ENCODE data around the gene VSIR. TPM values are rescaled to one million over a fixed set of nuclear protein-coding genes. Genes with fewer than 3 reads are reported as not detected.

The VSIR gene
- total RNA-seq, 1 experiment from 2014 or later: 0.07 TPM

DNA sequence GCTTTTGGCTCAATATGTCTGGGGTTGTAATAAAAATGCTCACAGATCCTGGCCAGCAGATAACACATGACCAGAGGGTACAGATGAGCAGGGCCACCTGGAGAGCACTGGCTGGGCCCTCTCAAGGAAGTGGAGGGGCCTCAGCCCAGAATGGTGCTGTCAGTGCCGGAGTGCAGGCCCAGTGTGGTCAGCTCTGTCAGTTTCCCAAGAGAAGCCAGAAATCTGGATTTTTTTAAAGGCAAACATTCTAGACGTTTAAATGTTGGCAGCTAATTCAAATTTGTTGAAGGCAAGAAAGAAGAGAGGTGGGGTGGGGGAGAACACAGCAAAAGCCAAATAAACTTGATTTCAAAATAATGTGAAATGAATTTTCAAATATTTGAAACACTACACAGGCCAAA is 55.8 kb downstream of the VSIR start:
- no peak overlapping the region for H3K27ac ChIP-seq (ENCODE audit: low read length)
- no peaks in the 10 kb centered on the region for H3K27me3 ChIP-seq (ENCODE audit: low read length)
- no peak overlapping the region for H3K4me3 ChIP-seq (ENCODE audit: low read length)
- no peaks in the 10 kb centered on the region for H3K79me2 ChIP-seq (ENCODE audit: low read length)
- no peaks in the 10 kb centered on the region for H3K9me3 ChIP-seq (ENCODE audit: low read length)
- no peak overlapping the region for H3K9ac ChIP-seq (ENCODE audit: low read length)
- H4K20me1 ChIP-seq (ENCODE audit: insufficient read depth, low read depth, low read length): no peaks in the 10 kb centered on the region
- H2AFZ ChIP-seq (ENCODE audit: low read length): no peak overlapping the region
- H3K4me2 ChIP-seq (ENCODE audit: low read depth, low read length, poor library complexity, severe bottlenecking): no peak overlapping the region
- H3K36me3 ChIP-seq (ENCODE audit: insufficient read depth, low read length): no peaks in the 10 kb centered on the region
- no peak for DNase-seq
- H3K9me2 ChIP-seq (replicated peaks; ENCODE audit: insufficient read depth, low read length): no peaks in the 10 kb centered on the region
- peaks cover 19% of the 10 kb centered on the region for H3K4me1 ChIP-seq (ENCODE audit: low read length)

DNA sequence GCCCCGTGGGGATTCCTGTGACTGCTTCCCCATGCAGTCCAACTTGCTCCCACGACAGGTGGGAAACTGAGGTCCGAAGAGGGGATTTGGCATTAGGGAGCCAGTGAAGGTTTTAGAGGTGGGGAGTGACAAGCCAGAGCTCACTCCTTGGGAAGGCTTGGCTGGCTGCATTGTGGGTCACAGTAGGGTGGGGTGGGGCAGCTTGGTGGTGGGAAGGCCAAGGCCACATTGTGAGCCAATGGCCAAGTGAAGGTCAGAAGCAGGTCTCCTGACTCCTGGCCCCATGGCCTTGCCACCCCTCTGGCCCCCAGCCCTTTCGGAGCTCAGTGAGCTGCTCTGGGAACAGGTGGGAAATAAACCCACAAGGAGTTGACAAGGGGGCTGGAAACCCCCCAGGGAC is 56.3 kb downstream of the VSIR start:
- peaks cover 22% of the 10 kb centered on the region for H3K4me1 ChIP-seq (ENCODE audit: low read length)
- H3K4me2 ChIP-seq (ENCODE audit: low read depth, low read length, poor library complexity, severe bottlenecking): no peak overlapping the region
- no peaks in the 10 kb centered on the region for H4K20me1 ChIP-seq (ENCODE audit: insufficient read depth, low read depth, low read length)
- H3K9me3 ChIP-seq (ENCODE audit: low read length): no peaks in the 10 kb centered on the region
- H3K4me3 ChIP-seq (ENCODE audit: low read length): no peak overlapping the region
- H2AFZ ChIP-seq (ENCODE audit: low read length): no peak overlapping the region
- no peaks in the 10 kb centered on the region for H3K36me3 ChIP-seq (ENCODE audit: insufficient read depth, low read length)
- H3K9ac ChIP-seq (ENCODE audit: low read length): no peak overlapping the region
- H3K27ac ChIP-seq (ENCODE audit: low read length): no peak overlapping the region
- H3K27me3 ChIP-seq (ENCODE audit: low read length): no peaks in the 10 kb centered on the region
- H3K9me2 ChIP-seq (replicated peaks; ENCODE audit: insufficient read depth, low read length): no peaks in the 10 kb centered on the region
- DNase-seq: no peak
- H3K79me2 ChIP-seq (ENCODE audit: low read length): no peaks in the 10 kb centered on the region

- H3K9ac ChIP-seq (ENCODE audit: low read length): no peak overlapping the region
These were observed 56.9 kb downstream of the VSIR start for GRCh38 chr10:71716426-71716825.

DNA sequence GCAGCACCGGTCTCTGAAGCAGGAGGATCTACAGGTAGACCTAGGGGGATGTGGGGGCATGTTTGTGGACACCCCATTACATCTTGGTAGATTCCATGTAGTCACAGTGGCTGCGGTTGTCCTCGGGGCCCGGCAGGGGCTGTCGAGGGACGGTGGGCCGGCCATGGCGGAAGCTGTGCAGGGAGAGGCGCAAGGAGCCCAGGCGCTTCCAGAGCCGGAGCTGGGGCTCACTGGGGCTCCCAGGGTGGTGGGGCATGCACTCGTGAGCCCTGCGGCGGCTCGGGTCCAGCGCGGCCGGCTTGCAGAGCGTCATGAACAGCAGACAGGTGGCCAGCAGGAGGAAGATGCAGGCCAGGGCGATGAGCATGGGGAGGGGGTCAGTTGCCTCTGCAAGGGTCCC is 57.5 kb downstream of the VSIR start:
- H3K9ac ChIP-seq (ENCODE audit: low read length): no peak overlapping the region
- no peak overlapping the region for H3K4me3 ChIP-seq (ENCODE audit: low read length)
- no peaks in the 10 kb centered on the region for H3K27me3 ChIP-seq (ENCODE audit: low read length)
- H3K4me1 ChIP-seq (ENCODE audit: low read length): peaks cover 22% of the 10 kb centered on the region
- no peaks in the 10 kb centered on the region for H4K20me1 ChIP-seq (ENCODE audit: insufficient read depth, low read depth, low read length)
- no peak overlapping the region for H2AFZ ChIP-seq (ENCODE audit: low read length)
- no peak for DNase-seq
- no peaks in the 10 kb centered on the region for H3K36me3 ChIP-seq (ENCODE audit: insufficient read depth, low read length)
- no peaks in the 10 kb centered on the region for H3K79me2 ChIP-seq (ENCODE audit: low read length)
- H3K9me3 ChIP-seq (ENCODE audit: low read length): no peaks in the 10 kb centered on the region
- H3K27ac ChIP-seq (ENCODE audit: low read length): no peak overlapping the region
- no peak overlapping the region for H3K4me2 ChIP-seq (ENCODE audit: low read depth, low read length, poor library complexity, severe bottlenecking)
- H3K9me2 ChIP-seq (replicated peaks; ENCODE audit: insufficient read depth, low read length): no peaks in the 10 kb centered on the region

More at GRCh38 chr10:71716426-71716825, 56.9 kb downstream of the VSIR start:
- Histone ChIP-seq H3K4me2 (ENCODE audit: low read depth, low read length, poor library complexity, severe bottlenecking) (no peak overlapping the region), H3K4me1 (ENCODE audit: low read length) (peaks cover 22% of the 10 kb centered on the region), H2AFZ (ENCODE audit: low read length) (no peak overlapping the region), H3K36me3 (ENCODE audit: insufficient read depth, low read length) (no peaks in the 10 kb centered on the region), H4K20me1 (ENCODE audit: insufficient read depth, low read depth, low read length) (no peaks in the 10 kb centered on the region), H3K9me3 (ENCODE audit: low read length) (no peaks in the 10 kb centered on the region), H3K4me3 (ENCODE audit: low read length) (no peak overlapping the region), H3K79me2 (ENCODE audit: low read length) (no peaks in the 10 kb centered on the region), H3K9me2 (replicated peaks; ENCODE audit: insufficient read depth, low read length) (no peaks in the 10 kb centered on the region), H3K27ac (ENCODE audit: low read length) (no peak overlapping the region), H3K27me3 (ENCODE audit: low read length) (no peaks in the 10 kb centered on the region)
- no peak for DNase-seq

DNA sequence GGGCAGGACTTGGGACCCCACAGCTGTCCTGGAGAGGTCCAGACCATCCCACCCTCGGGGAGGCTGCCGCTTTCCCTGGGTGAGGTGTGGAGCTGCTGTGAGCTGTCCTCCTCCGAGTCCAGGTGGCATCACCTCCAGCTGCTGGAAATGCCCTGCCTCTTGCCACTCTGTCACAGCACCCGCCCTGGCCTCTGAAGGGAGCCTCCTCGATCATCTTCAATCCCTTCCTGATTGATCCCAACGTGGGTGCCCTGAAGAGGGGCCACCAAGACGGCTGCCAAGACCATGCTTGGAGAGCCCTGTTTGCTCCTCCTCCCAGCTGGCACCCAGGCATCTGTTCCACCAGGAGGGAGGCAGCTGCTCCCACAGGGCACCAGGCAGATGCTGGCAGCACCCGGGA is 58.3 kb downstream of the VSIR start:
- Histone ChIP-seq H3K27ac (ENCODE audit: low read length) (no peak overlapping the region), H3K9me2 (replicated peaks; ENCODE audit: insufficient read depth, low read length) (no peaks in the 10 kb centered on the region), H3K4me2 (ENCODE audit: low read depth, low read length, poor library complexity, severe bottlenecking) (no peak overlapping the region), H3K4me3 (ENCODE audit: low read length) (no peak overlapping the region), H3K36me3 (ENCODE audit: insufficient read depth, low read length) (no peaks in the 10 kb centered on the region), H3K4me1 (ENCODE audit: low read length) (peaks cover 22% of the 10 kb centered on the region), H3K9me3 (ENCODE audit: low read length) (no peaks in the 10 kb centered on the region), H2AFZ (ENCODE audit: low read length) (no peak overlapping the region), H3K27me3 (ENCODE audit: low read length) (no peaks in the 10 kb centered on the region), H4K20me1 (ENCODE audit: insufficient read depth, low read depth, low read length) (no peaks in the 10 kb centered on the region; the same call in 1 of the 2 replicates), H3K79me2 (ENCODE audit: low read length) (no peaks in the 10 kb centered on the region), H3K9ac (ENCODE audit: low read length) (no peak overlapping the region)
- no peak for DNase-seq

- H3K4me3 ChIP-seq (ENCODE audit: low read length): no peak overlapping the region
- no peaks in the 10 kb centered on the region for H3K36me3 ChIP-seq (ENCODE audit: insufficient read depth, low read length)
- no peak overlapping the region for H3K4me2 ChIP-seq (ENCODE audit: low read depth, low read length, poor library complexity, severe bottlenecking)
- no peaks in the 10 kb centered on the region for H3K9me3 ChIP-seq (ENCODE audit: low read length)
- DNase-seq: no peak
- H3K27ac ChIP-seq (ENCODE audit: low read length): no peak overlapping the region
- no peaks in the 10 kb centered on the region; the same call in 1 of the 2 replicates for H4K20me1 ChIP-seq (ENCODE audit: insufficient read depth, low read depth, low read length)
- H3K27me3 ChIP-seq (ENCODE audit: low read length): no peaks in the 10 kb centered on the region
- no peaks in the 10 kb centered on the region for H3K9me2 ChIP-seq (replicated peaks; ENCODE audit: insufficient read depth, low read length)
- H2AFZ ChIP-seq (ENCODE audit: low read length): no peak overlapping the region
- no peaks in the 10 kb centered on the region for H3K79me2 ChIP-seq (ENCODE audit: low read length)
- H3K9ac ChIP-seq (ENCODE audit: low read length): no peak overlapping the region
- peaks cover 25% of the 10 kb centered on the region for H3K4me1 ChIP-seq (ENCODE audit: low read length)
These were observed 58.7 kb downstream of the VSIR start for GRCh38 chr10:71714592-71714991.

DNA sequence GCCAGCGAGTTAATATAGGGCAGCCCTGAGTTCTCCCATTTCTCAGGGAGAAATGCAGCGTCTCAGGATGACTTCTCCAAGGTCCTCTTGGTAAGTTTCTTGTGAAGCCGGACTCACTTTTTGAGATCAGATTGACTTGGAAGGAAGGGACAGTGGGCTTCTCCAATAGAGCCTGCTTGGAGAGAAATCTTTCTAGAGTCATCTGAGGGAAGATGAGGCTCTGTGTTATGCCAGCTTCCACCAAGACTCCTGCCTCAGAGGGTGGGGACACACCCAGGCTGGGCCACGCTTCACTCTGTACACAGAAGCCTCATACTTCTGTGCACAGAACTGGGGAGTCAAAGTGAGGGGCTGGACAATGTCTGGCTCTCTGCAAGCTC is 59.3 kb downstream of the VSIR start:
- Histone ChIP-seq H3K9me3 (ENCODE audit: low read length) (no peaks in the 10 kb centered on the region), H3K36me3 (ENCODE audit: insufficient read depth, low read length) (no peaks in the 10 kb centered on the region), H3K9me2 (replicated peaks; ENCODE audit: insufficient read depth, low read length) (no peaks in the 10 kb centered on the region), H3K4me1 (ENCODE audit: low read length) (peaks cover 30% of the 10 kb centered on the region), H3K4me2 (ENCODE audit: low read depth, low read length, poor library complexity, severe bottlenecking) (no peak overlapping the region), H3K27ac (ENCODE audit: low read length) (no peak overlapping the region), H2AFZ (ENCODE audit: low read length) (no peak overlapping the region), H3K4me3 (ENCODE audit: low read length) (no peak overlapping the region), H3K9ac (ENCODE audit: low read length) (no peak overlapping the region), H3K27me3 (ENCODE audit: low read length) (no peaks in the 10 kb centered on the region), H3K79me2 (ENCODE audit: low read length) (no peaks in the 10 kb centered on the region), H4K20me1 (ENCODE audit: insufficient read depth, low read depth, low read length) (no peaks in the 10 kb centered on the region; the same call in 1 of the 2 replicates)
- DNase-seq: no peak

DNA sequence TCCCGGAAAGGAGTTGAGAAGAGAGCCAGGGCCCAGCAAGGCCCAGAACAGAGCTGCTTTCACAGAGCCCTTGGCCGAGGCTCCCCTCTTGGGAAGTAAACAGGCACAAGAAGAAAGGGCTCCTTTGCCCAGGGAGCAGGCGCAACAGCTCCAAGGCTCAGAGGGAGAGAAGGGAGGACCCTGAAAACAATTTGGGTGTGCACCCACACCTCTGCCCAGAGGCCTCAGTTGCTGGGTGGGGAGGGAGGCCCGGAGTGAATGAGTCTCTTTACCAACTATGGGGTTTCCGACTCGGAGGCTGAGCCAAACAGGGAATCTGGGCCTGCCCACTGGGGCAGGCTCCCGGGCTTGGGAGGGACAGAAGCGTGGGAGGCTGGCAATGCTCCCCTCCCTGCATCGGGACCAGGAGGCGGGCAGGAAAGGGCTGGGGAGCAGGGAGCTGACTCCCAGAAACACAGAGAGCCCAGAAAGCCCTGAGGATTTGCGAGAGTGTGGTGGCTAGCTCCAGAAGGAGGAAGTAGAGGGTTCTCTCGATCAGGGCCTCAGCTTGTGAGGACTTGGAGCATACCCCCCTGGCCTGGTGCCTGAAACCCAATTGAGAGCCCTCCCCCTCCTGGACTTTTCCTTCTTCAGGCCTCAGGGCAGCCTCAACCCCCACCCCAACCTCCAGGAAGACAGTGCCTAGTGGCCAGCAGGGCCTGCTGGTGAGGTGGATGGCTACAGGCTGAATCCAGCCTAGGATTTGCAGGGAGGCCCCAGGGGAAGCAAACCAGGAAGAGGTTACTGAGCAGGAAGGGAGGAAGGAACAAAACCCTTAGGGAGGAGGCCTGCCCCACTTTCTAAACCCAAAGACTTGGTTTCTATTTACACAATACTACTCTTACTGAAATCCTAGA is 59.9 kb downstream of the VSIR start:
- no peak overlapping the region for H2AFZ ChIP-seq (ENCODE audit: low read length)
- 0 out of 2 replicates have a peak overlapping the region, but pooled peaks have one; percentile 15 for H3K9ac ChIP-seq (ENCODE audit: low read length)
- no peak overlapping the region for H3K27ac ChIP-seq (ENCODE audit: low read length)
- H4K20me1 ChIP-seq (ENCODE audit: insufficient read depth, low read depth, low read length): peaks cover 2% of the 10 kb centered on the region; the same call in 1 of the 2 replicates
- no peak overlapping the region for H3K4me3 ChIP-seq (ENCODE audit: low read length)
- H3K79me2 ChIP-seq (ENCODE audit: low read length): no peaks in the 10 kb centered on the region
- no peak overlapping the region for H3K4me2 ChIP-seq (ENCODE audit: low read depth, low read length, poor library complexity, severe bottlenecking)
- DNase-seq: no peak
- no peaks in the 10 kb centered on the region for H3K9me3 ChIP-seq (ENCODE audit: low read length)
- no peaks in the 10 kb centered on the region for H3K36me3 ChIP-seq (ENCODE audit: insufficient read depth, low read length)
- H3K27me3 ChIP-seq (ENCODE audit: low read length): no peaks in the 10 kb centered on the region
- peaks cover 30% of the 10 kb centered on the region for H3K4me1 ChIP-seq (ENCODE audit: low read length)
- no peaks in the 10 kb centered on the region for H3K9me2 ChIP-seq (replicated peaks; ENCODE audit: insufficient read depth, low read length)

Data from Karpas-422 (cell line).